HUDEP-2 (cell line): ENCODE data around the gene CHI3L2.
"Not testable (repeated sequence)": the region's sequence is repeated elsewhere in the genome, so short reads cannot be mapped to it uniquely, and the experiment has no call there.

Experiments
- DNase-seq, 76 experiments: peaks; one replicate each; lab custom pipeline; 2025; ENCODE audit not compliant: unreplicated experiment in 76 of 76; lab: John Stamatoyannopoulos, UW

The CHI3L2 gene

GRCh38 chr1:111201275-111202090, 26.0 kb upstream of the CHI3L2 start:
- DNase-seq: peak in 9 of 76 experiments; percentile 9 to 38 (median 19)

GRCh38 chr1:111202366-111202706, 25.2 kb upstream of the CHI3L2 start:
- DNase-seq: no peak

DNA sequence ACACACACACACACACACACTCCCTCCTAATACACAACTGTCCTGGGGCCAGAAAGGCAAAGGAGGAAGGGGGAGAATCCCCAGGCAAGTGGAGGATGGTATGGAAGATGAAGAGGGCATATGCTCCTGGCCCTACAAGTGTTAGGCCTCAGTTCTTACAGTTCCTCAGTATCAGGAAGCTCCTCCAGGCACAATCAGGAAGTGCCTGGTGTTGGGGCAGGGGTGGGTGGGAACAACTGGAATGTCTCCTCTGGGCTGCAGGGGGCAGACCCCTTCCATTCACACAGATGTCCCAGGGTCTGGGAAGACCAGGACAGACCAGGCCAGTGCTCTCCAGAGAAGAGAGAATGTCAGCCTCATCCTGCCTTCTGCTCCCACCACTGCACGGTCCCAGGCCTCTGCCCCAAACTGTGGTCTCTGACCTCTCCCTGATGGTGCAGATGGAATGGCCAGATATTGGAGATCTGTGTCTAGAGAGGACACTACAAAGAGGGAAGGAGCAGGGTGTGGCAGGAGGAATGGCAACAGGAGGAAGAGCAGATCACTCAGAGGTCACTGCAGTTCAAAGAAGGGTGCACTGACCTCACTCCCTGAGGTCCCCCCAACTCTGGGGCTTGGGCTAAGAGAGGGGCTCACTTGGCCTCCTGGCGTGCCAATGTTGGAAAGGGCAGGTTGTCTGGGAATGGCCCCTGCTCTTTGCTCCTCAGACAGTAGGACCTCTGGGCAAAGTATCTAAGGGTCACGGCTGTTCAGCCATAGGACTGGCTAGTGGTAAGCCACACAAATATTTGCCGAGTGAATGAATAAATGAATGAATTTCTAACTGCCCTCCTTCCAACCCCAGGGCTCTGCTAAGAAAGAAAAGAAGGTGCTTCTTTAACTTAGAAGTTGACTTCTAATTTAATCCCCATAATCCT, 24.5 kb upstream of the CHI3L2 start:
- peak in 4 of 76 experiments; percentile 12 to 57 (median 28) for DNase-seq

DNA sequence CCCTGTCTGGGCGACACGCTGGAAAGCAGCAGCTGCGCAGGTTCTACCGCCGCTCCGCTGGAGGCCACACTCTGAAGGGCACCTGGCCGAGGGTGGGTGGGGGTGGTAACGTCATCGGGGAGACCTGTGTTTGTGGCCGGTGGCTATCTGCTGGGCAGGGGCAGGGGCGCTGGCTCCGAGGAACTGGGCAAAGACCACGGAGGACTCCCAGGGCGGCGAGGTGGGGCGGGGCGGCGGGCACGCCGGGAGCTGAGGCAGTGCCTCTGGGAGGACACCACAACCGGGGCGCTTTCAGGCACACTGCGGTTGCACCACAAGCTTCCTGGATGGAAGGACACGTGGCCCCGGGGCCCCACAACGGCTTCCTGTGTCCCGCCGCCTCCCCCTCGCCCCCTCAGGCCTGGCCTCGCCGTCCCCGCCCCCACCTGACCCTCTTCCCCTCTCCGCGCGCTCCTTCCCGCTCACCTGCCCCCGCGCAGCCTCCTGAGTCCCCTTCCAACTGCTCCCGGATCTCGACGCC, 23.8 kb upstream of the CHI3L2 start:
- DNase-seq: peak in 64 of 76 experiments; percentile 8 to 89 (median 64)

GRCh38 chr1:111204201-111204982, 23.1 kb upstream of the CHI3L2 start:
- DNase-seq: peak in 36 of 76 experiments; percentile 9 to 63 (median 31)

DNA sequence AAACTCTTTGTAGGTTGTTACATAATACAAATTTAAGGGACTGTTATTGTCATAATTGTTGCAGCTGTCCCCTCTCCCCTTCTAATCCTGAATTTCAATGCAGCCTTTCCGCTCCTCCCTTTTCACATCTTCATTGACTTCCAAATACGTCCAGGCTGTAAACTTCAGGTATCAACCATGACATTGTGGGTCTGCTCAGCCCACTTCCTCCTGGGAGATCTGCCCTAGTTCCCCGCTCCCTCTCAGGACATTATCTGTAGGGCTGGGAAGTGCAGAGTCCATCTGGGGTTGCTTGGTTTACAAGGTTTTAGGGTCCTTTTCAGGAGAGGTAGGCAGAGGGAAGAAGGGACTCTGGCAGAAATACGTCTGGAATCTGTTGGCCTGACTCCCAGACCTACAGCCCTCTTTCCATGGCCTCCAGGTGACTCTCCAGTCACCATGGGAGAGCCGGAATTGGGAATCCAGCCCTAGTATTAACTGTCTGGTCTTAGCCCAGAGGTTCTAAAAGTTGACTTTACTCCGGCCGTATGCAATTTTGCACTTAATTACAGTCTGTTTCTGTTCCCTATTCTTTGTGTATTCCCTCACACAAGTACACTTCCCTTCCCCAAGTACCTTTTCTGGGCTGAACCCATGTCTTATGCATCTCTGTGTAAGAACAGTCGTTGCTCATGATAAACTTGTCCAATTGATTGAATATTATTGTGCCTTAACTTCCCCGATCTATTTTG, 22.4 kb upstream of the CHI3L2 start:
- DNase-seq: no peak

- no peak for DNase-seq
Observed at GRCh38 chr1:111205714-111206050, 21.8 kb upstream of the CHI3L2 start.

DNA sequence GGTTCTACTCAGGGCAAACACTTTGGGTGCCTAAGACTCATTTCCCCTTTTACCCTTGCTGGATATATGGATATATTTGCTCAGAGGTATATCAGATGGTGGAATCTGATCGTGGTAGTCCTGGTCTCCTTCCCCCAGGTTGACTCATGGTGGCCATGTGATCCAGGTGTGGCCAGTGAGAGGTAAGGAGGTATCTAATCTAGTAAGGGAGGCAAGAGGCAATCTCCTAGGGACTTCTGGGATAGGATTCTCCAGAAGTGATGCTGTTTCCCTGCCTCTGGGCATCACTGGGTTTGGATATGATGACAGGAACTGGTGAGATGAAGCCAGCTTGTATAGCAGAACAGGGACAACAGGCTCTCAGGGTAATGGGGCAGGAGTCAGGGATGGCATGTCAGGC, 18.6 kb upstream of the CHI3L2 start:
- no peak for DNase-seq

DNA sequence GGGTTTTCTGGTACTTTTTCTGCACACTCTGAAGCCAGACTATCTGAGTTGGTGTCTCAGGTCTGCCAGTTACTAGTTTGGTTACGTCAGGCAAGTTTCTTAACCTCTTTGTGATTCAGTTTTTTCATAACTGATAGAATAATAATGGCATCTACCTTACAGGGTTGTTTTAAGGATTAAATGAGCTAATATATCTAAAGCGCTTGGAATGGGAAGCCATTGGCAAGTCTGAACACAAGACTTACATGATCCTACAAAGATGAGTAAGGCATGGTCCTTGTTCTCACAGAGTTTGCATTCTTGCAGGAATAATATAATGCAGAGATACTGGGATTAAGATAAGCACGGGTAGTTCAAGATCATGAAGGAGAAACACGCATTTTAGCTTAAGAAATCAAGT, 17.9 kb upstream of the CHI3L2 start:
- DNase-seq: no peak

DNA sequence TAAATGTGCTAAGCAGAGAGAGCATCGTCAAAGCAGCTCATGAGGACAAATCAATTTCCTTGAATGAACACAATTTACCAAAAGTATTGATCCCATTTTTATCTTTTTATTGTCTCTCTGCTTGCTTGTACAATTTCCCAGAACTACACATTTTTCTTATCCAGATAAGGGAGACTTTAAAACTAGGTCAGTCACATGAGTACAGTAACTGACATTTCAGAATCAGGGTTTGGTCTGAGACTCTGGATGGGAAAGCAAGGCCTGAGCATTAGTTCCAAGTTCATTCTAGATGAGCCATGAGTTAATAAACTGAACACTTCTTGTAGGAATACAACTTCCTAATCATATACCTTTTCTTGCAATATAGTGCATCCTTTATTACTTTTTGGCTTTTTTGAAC, 15.6 kb upstream of the CHI3L2 start:
- peak in 1 of 76 experiments; percentile 22 for DNase-seq

DNA sequence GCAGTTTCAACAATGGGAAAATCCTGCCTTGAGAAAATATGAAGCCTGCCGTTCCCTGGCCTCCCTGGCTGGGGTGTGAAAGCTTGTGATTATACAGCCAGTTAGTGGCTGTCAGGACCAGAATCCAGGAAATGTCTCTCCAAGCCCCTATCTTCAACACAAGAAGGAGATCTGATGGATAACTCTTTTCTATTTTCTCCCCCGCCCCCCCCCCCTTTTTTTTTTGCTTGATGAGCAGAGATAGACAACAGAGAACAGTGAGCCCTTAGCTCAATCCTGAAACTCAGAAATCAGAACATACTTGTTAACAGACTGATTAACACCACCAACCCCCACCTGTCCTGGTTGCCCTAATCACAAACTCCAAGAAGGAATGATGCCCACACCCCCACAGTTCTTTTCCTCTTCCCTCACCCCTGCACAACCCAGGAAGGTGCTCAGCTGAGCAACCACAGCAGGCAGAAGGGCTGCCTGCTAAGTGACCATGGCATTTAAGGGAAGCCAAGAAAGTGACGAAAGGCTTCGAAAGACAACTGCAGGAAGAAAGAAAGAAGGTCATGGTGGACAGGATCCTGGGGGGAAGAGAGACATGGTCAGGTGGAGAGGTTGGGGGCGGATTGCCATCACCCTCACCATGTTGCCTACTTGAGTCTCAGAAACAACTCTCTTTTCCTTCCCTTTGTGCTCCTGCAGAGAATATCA, 14.7 kb upstream of the CHI3L2 start:
- DNase-seq: peak in 1 of 76 experiments; percentile 22

GRCh38 chr1:111213412-111213811, 14.1 kb upstream of the CHI3L2 start:
- no peak for DNase-seq

DNA sequence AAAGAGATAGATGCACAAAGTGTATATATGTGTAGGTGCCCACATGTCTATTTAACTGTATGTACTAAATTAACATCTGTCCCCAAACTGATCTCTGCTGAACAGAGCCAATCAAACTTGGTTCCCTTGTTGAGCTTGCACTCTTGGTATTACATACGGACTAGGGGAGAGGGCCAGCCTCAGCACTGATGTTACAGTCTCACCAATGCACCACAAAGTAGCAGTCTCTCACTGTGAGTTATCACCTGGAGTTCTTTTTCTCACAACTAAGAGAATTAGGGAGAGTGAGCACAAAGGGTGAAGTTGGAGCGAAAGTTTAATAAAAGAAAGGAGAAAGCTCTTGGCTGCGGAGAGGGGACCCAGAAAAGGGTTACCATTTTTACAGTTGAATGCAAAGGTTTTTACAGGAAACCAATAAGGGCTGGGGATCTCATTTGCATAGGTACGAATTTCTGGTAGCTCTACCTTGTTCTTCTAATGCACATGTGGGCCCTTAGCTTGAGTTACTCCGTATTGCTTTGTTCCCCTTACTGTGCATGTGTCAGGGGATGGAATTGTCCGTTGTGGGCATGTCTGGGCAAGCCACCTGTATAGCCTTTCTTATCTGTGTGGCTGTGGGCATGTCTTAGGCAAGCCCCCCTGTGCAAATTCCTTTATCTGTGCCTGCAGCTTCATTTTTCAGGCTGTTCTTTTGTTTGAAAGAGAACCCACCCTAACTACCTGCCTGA, 13.3 kb upstream of the CHI3L2 start:
- DNase-seq: peak in 27 of 76 experiments; percentile 5 to 78 (median 43)

DNA sequence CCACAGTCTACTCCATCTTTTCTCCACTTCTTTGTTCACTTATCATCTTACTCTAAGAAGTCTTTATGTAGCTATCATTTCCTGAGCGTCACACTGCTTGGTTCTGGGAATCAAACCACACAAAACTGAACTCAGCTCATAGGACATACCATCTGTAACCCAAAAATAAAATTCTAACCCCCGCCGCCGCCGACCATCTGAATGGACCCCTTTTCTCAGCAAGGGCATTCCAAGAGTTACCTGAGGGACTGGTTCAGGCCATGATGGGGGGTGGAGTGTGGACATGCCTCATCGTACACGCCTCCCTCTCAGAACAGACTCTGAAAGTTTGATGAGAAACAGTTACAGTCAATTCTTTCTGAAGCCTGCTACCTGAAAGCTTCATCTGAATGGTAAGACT, 12.6 kb upstream of the CHI3L2 start:
- DNase-seq: peak in 1 of 76 experiments; percentile 44

GRCh38 chr1:111215285-111215684, 12.2 kb upstream of the CHI3L2 start:
- not testable (repeated sequence) for DNase-seq

- no peak for DNase-seq
Observed at GRCh38 chr1:111216751-111217150, 10.8 kb upstream of the CHI3L2 start.

GRCh38 chr1:111217183-111217910, 10.2 kb upstream of the CHI3L2 start:
- DNase-seq: no peak
